K562 treated with DMSO at 1 percent for 24 hours (cell line): Measurements from ENCODE around the gene RPL7L1. TPM values are rescaled to one million over a fixed set of nuclear protein-coding genes. Genes with fewer than 3 reads are reported as not detected.

ENCODE experiments used
- total RNA-seq: library from RNA; unstranded; fragments of 300-600 nt; gene quantifications from 2 replicates; pipeline ENCODE4 v1.2.3, GENCODE V29; 2022; ENCODE audit warnings: low read depth; ENCODE audit not compliant: insufficient read depth

The RPL7L1 gene
- 85.4 and 87.5 TPM in 2 replicates for total RNA-seq

GRCh38 chr6:42879372-42880239 lies at the start of gene RPL7L1:
RPL7L1 (plus strand) TSS chr6:42879616; CDS start chr6:42879911, 295 bp downstream.

GRCh38 chr6:42915732-42916131 lies 36.3 kb downstream of the RPL7L1 start, which contains the start of gene PTCRA:
PTCRA (plus strand) TSS chr6:42916053; CDS start chr6:42916070, 17 bp downstream.

DNA sequence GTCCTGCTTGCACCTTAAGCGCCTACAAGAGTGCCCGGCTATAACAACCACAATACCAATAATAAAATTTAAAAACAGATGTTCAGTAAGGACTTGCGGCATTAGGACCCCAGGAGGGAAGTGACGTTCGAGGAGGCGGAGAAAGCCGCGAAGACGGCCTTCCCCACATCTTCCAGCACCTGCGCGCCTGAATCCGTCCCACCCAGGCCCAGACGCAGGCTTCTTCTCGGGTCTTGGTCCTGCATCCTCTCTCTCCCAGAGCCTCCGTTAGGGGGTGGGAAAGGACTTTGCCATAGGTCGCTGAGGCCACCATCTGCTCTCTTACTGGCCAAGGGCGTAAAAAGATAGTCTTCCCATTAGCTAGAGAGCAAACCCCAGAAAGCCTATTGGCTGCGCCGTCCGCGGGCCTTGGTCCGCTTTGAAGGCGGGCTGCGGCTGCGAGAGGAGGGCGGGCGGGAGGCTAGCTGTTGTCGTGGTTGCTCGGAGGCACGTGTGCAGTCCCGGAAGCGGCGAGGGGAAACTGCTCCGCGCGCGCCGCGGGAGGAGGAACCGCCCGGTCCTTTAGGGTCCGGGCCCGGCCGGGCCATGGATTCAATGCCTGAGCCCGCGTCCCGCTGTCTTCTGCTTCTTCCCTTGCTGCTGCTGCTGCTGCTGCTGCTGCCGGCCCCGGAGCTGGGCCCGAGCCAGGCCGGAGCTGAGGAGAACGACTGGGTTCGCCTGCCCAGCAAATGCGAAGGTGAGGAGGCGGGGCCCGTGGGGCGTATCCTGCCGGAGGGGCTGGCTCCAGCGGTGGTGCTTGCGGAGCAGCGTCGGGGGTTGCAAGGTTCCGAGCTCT lies 49.8 kb downstream of the RPL7L1 start, which contains the start of gene CNPY3:
TSS of gene CNPY3 (plus strand) at position 495 of the 835 bp plus-strand sequence. CDS start at position 586, 91 bp downstream.

Other genes starting within 250 kb of the RPL7L1 start
- gene PRPH2, start 157.0 kb upstream of the RPL7L1 start, total RNA-seq = not detected in 2 replicates
- gene TBCC, start 133.5 kb upstream of the RPL7L1 start, total RNA-seq = 53.8 and 56.4 TPM in 2 replicates
- 5.7 and 6.3 TPM in 2 replicates for gene BICRAL, start 97.6 kb upstream of the RPL7L1 start, total RNA-seq
- not detected in 2 replicates for gene PTCRA, start 36.4 kb downstream of the RPL7L1 start, total RNA-seq
- 33.9 and 34.0 TPM in 2 replicates for gene CNPY3, start 49.9 kb downstream of the RPL7L1 start, total RNA-seq
- gene GNMT, start 81.1 kb downstream of the RPL7L1 start, total RNA-seq = not detected in 2 replicates
- gene PEX6, start 99.6 kb downstream of the RPL7L1 start, total RNA-seq = 65.7 and 67.2 TPM in 2 replicates
- 59.4 and 61.1 TPM in 2 replicates for gene PPP2R5D, start 105.0 kb downstream of the RPL7L1 start, total RNA-seq
- gene MEA1, start 134.3 kb downstream of the RPL7L1 start, total RNA-seq = 111 and 113 TPM in 2 replicates
- 218 and 222 TPM in 2 replicates for gene KLHDC3, start 134.6 kb downstream of the RPL7L1 start, total RNA-seq
- gene RRP36, start 142.0 kb downstream of the RPL7L1 start, total RNA-seq = 101 and 112 TPM in 2 replicates
- 47.9 and 48.5 TPM in 2 replicates for gene CUL7, start 174.2 kb downstream of the RPL7L1 start, total RNA-seq
- gene MRPL2, start 179.8 kb downstream of the RPL7L1 start, total RNA-seq = 128 and 144 TPM in 2 replicates
- 38.1 and 46.4 TPM in 2 replicates for gene KLC4, start 180.0 kb downstream of the RPL7L1 start, total RNA-seq
- gene PTK7, start 196.7 kb downstream of the RPL7L1 start, total RNA-seq = 15.6 TPM in 2 replicates